ENCODE results near the gene ANKRD55. TPM values are rescaled to one million over a fixed set of nuclear protein-coding genes. Genes with fewer than 3 reads are reported as not detected.

ANKRD55 gene
- total and polyA plus RNA-seq, 2 donors (not counting 3 experiments of a cell fraction or from before 2014, with no cell fraction given): 1.4 to 2.1 TPM

GRCh38 chr5:56190497-56190896 is 42.6 kb downstream of the ANKRD55 start:
- no peaks in the 10 kb centered on the region for H3K9me3 ChIP-seq (replicated peaks; ENCODE audit: control insufficient read depth, insufficient read depth, low read length)
- peak; percentile 69 for FAIRE-seq
- H3K27ac ChIP-seq (ENCODE audit: insufficient read depth, low read depth, low read length): peak overlapping the region; percentile 77
- H3K36me3 ChIP-seq (ENCODE audit: control insufficient read depth in 2 of 2, extremely low read depth in 1 of 2, insufficient read depth in 2 of 2, low read length in 2 of 2): no peaks in the 10 kb centered on the region
- DNase-seq (ENCODE audit: low read depth, low spot score): peak; percentile 96
- no peaks in the 10 kb centered on the region for H3K27me3 ChIP-seq (ENCODE audit: control insufficient read depth in 2 of 2, insufficient read depth in 2 of 2, low read length in 2 of 2)
- TF ChIP-seq EZH2 (IDR thresholded peaks at IDR 0.05; ENCODE audit: borderline replicate concordance, low read depth, low read length, severe bottlenecking): no peak
- no peak for TF ChIP-seq MYC (IDR thresholded peaks at IDR 0.05; ENCODE audit: low read depth, low read length)
- TF ChIP-seq FOS (IDR thresholded peaks at IDR 0.05; ENCODE audit: borderline replicate concordance, insufficient read depth, low read length): peak; percentile 33
- TF ChIP-seq CTCF (IDR thresholded peaks at IDR 0.05; ENCODE audit: extremely low read depth in 1 of 2, insufficient read depth in 1 of 2, low read depth in 1 of 2, low read length in 2 of 2): no peak
- peak; percentile 82 for TF ChIP-seq JUN (IDR thresholded peaks at IDR 0.05; ENCODE audit: borderline replicate concordance, insufficient read depth, insufficient read length, low read depth)
- TF ChIP-seq GATA2 (IDR thresholded peaks at IDR 0.05; ENCODE audit: insufficient read depth, insufficient read length, low read depth, low read length): peak; percentile 44
- peak; percentile 43 for TF ChIP-seq MAX (IDR thresholded peaks at IDR 0.05; ENCODE audit: insufficient read depth, insufficient read length)
- TF ChIP-seq POLR2AphosphoS5 (IDR thresholded peaks at IDR 0.05; ENCODE audit: insufficient read depth, low read depth, low read length): peak; percentile 72
- TF ChIP-seq POLR2A (IDR thresholded peaks at IDR 0.05; ENCODE audit: low read depth, low read length): no peak
- H3K4me3 ChIP-seq (replicated peaks in 1 of 3; ENCODE audit: insufficient read depth in 1 of 3, low read depth in 1 of 3, low read length in 3 of 3): no peak overlapping the region
- dilution Hi-C loops (cut with MboI; ENCODE audit: extremely low pct_ligation_motif_present, low sequenced_read_pairs) (loop anchor here (10.0 kb wide), 1 partner anchor 66 kb away; no protein-coding TSS in a partner anchor), intact Hi-C loops (cut with micrococcal nuclease) (loop anchor here (1.0 kb wide), 4 partner anchors 15 to 105 kb away; no protein-coding TSS in a partner anchor)
- H4K20me1 ChIP-seq (replicated peaks; ENCODE audit: control insufficient read depth, extremely low read depth, insufficient read depth, low read length): no peaks in the 10 kb centered on the region
- BruUV-seq (replicated peaks): no TSS peak
- ChIA-PET CTCF (no interaction called here), POLR2A (no interaction called here)
- H3K9me1 ChIP-seq (replicated peaks; ENCODE audit: control insufficient read depth, extremely low read depth, insufficient read depth, low read length): no peaks in the 10 kb centered on the region
- no peak overlapping the region for H2AFZ ChIP-seq (ENCODE audit: low read depth, low read length)
- peaks cover 33% of the 10 kb centered on the region for H3K4me1 ChIP-seq (ENCODE audit: control insufficient read depth, extremely low read depth, insufficient read depth, low read length)
- H3K9ac ChIP-seq (replicated peaks; ENCODE audit: extremely low read depth, insufficient read depth, low read length): peak overlapping the region; percentile 41
- peak overlapping the region; percentile 20 for H3K4me2 ChIP-seq (ENCODE audit: insufficient read depth, low read length)
- H3K79me2 ChIP-seq (ENCODE audit: control insufficient read depth, insufficient read depth, low read length): no peaks in the 10 kb centered on the region

Data from endothelial cell of umbilical vein (primary cell).